Keratinocyte (primary cell): ENCODE data around the gene TTC33. TPM values are rescaled to one million over a fixed set of nuclear protein-coding genes. Genes with fewer than 3 reads are reported as not detected.

Experiments used
- DNase-seq: peaks from one replicate; pipeline ENCODE4 v3.0.0-alpha.2; 2011; ENCODE audit warnings: low read depth, missing footprints, low spot score
- FAIRE-seq: peaks from 2 replicates; lab custom pipeline; 2011; peaks lifted over from hg19 to GRCh38; lab: Jason Lieb, UNC
- H2AFZ ChIP-seq: 2 replicates; pipeline ENCODE4 v1.6.0; 2012; ENCODE audit warnings: low read length, control low read depth, inconsistent platforms; ENCODE audit not compliant: control insufficient read depth
- H3K27ac ChIP-seq: 2 replicates; pipeline ENCODE4 v1.5.1; 2011; ENCODE audit warnings: low read length; ENCODE audit not compliant: control insufficient read depth, insufficient read depth
- H3K27me3 ChIP-seq: 3 replicates; pipeline ENCODE4 v1.6.0; 2011; ENCODE audit warnings: low read length; ENCODE audit not compliant: control insufficient read depth, insufficient read depth; ENCODE audit errors: extremely low read depth
- H3K36me3 ChIP-seq, 2 experiments: 2 replicates in 1 of 2; 3 replicates in 1 of 2; pipeline ENCODE4 v1.5.1; 2011; ENCODE audit warnings: low read length in 2 of 2, mild to moderate bottlenecking in 1 of 2; ENCODE audit not compliant: control insufficient read depth in 2 of 2, insufficient read depth in 2 of 2; ENCODE audit errors: extremely low read depth in 1 of 2
- H3K4me1 ChIP-seq: 3 replicates; pipeline ENCODE4 v1.5.1; 2011; ENCODE audit warnings: low read length; ENCODE audit not compliant: control insufficient read depth, insufficient read depth; ENCODE audit errors: extremely low read depth
- H3K4me2 ChIP-seq: 3 replicates; pipeline ENCODE4 v1.6.0; 2011; ENCODE audit warnings: low read depth, low read length; ENCODE audit not compliant: control insufficient read depth, insufficient read depth; ENCODE audit errors: extremely low read depth
- H3K4me3 ChIP-seq, 3 experiments: fragments of 200-600 bp in 1 of 3; sonication (generic) in 1 of 3; 2 replicates in 2 of 3; 3 replicates in 1 of 3; pipeline ENCODE4 v1.5.1; 2011 to 2016; ENCODE audit warnings: low read length in 3 of 3, mild to moderate bottlenecking in 3 of 3, control low read depth in 2 of 3, inconsistent platforms in 1 of 3, low read depth in 1 of 3, mixed read lengths in 1 of 3, mixed run types in 1 of 3, moderate library complexity in 1 of 3; ENCODE audit not compliant: control insufficient read depth in 2 of 3, insufficient read depth in 2 of 3; ENCODE audit errors: extremely low read depth in 1 of 3
- H3K79me2 ChIP-seq: 2 replicates; pipeline ENCODE4 v1.6.0; 2012; ENCODE audit warnings: low read length; ENCODE audit not compliant: control insufficient read depth, insufficient read depth
- H3K9ac ChIP-seq: 3 replicates; pipeline ENCODE4 v1.6.0; 2011; ENCODE audit warnings: low read length; ENCODE audit not compliant: control insufficient read depth, insufficient read depth; ENCODE audit errors: extremely low read depth
- H3K9me1 ChIP-seq: 3 replicates; pipeline ENCODE4 v1.6.0; 2011; ENCODE audit warnings: low read length; ENCODE audit not compliant: control insufficient read depth, insufficient read depth; ENCODE audit errors: extremely low read depth
- H3K9me3 ChIP-seq: 2 replicates; pipeline ENCODE4 v1.5.1; 2012; ENCODE audit warnings: low read depth, low read length; ENCODE audit not compliant: control insufficient read depth
- H4K20me1 ChIP-seq: 3 replicates; pipeline ENCODE4 v1.6.0; 2011; ENCODE audit warnings: low read length; ENCODE audit not compliant: control insufficient read depth, insufficient read depth; ENCODE audit errors: extremely low read depth
- CTCF ChIP-seq, 3 experiments: IDR thresholded peaks in 1 of 3; conservative IDR thresholded peaks in 1 of 3; optimal IDR thresholded peaks in 1 of 3; 2 replicates in 2 of 3; 3 replicates in 1 of 3; pipeline versions ENCODE3 to v1.5.1; 2011; ENCODE audit warnings: low read length in 3 of 3, mild to moderate bottlenecking in 3 of 3, moderate library complexity in 2 of 3, control low read depth in 1 of 3, inconsistent platforms in 1 of 3; ENCODE audit not compliant: insufficient read depth in 2 of 3; ENCODE audit errors: extremely low read depth in 1 of 3
- EZH2 ChIP-seq: IDR thresholded peaks from one replicate; pipeline ENCODE4 v1.6.1; 2012; ENCODE audit warnings: inconsistent platforms, mild to moderate bottlenecking, low read length, moderate library complexity
- dilution Hi-C: fragments of 300-500 bp; cut with MboI; formaldehyde crosslinking; loops from one replicate; pipeline ENCODE4 v1.7.0; 2020; ENCODE audit warnings: low sequenced_read_pairs; ENCODE audit not compliant: extremely low pct_ligation_motif_present
- polyA plus RNA-seq, 5 experiments: library from polyadenylated mRNA; depleted of rRNA in 3 of 5; stranded (reverse) in 3 of 5; stranded (forward) in 1 of 5; unstranded in 1 of 5; fragments of >200 nt; gene quantifications; 1 replicate in 1 of 5; 2 replicates in 3 of 5; 3 replicates in 1 of 5; pipeline versions ENCODE4 v1.2.1 to v1.2.3, GENCODE V29; 2011 to 2012; ENCODE audit warnings: missing spikeins in 2 of 5, low read depth in 1 of 5, low replicate concordance in 1 of 5

Gene TTC33
- polyA plus RNA-seq, 1 donor (not counting 4 experiments of a cell fraction or from before 2014, with no cell fraction given), result 7.1 TPM

DNA sequence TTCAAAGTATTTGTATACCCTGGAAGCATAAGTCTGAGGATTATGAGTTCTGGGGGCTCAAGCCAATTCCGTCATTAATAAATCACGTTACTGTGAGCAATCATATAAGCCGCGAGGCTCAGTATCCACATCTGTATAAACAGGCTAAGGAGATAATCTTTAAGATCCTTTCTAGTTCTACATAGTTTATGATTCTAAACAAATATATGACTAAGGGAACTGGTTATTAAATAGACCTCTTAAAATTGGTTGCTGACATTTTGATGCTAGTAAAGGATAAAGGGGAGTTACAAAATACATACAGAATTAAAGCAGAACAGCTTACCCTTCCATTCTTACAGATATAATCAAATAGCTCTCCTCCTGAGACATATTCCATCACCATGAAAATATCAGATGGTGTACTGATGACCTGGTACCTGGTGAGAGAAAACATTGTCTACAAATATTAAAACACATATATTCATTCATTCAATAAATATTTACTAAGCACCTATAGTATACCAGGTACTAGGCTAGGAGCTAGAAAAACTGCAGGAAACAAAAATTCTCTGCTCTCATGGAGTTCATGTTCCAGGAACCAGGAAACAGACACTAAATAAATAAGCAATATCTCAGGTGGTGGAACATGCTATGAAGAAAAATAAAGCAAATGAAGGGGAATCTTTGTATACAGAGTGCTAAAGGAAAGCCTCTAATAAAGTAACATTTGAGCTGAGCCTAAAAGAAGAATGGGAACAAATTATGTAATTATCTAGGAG, 19.5 kb upstream of the TTC33 start:
- H3K27ac ChIP-seq, result no peak overlapping the region
- peaks cover 3% of the 10 kb centered on the region for H4K20me1 ChIP-seq
- no peaks in the 10 kb centered on the region for H3K27me3 ChIP-seq
- H3K4me1 ChIP-seq, result peaks cover 10% of the 10 kb centered on the region
- dilution Hi-C loops, result no loop called here
- no peak overlapping the region for H3K9ac ChIP-seq
- H3K4me2 ChIP-seq, result no peak overlapping the region
- FAIRE-seq (no peak), DNase-seq (no peak)
- H3K9me1 ChIP-seq, result no peaks in the 10 kb centered on the region
- H3K36me3 ChIP-seq, result peaks cover 3 to 7% of the 10 kb centered on the region in 2 experiments
- H2AFZ ChIP-seq, result no peak overlapping the region
- H3K4me3 ChIP-seq, result no peak overlapping the region
- TF ChIP-seq EZH2 (no peak), CTCF (optimal IDR thresholded peaks at IDR 0.05 in 1 of 3, IDR thresholded peaks at IDR 0.05 in 1 of 3, conservative IDR thresholded peaks at IDR 0.05 in 1 of 3; ENCODE audit: extremely low read depth in 1 of 3, insufficient read depth in 2 of 3, low read length in 3 of 3) (no peak)
- H3K79me2 ChIP-seq, result peaks cover 30% of the 10 kb centered on the region
- no peaks in the 10 kb centered on the region for H3K9me3 ChIP-seq

GRCh38 chr5:40774623-40775022, 18.9 kb upstream of the TTC33 start:
- DNase-seq (no peak), FAIRE-seq (no peak)
- Histone ChIP-seq H3K9me1 (no peaks in the 10 kb centered on the region), H3K27me3 (no peaks in the 10 kb centered on the region), H3K4me1 (peaks cover 10% of the 10 kb centered on the region), H3K27ac (no peak overlapping the region), H3K36me3 (peaks cover 3 to 7% of the 10 kb centered on the region in 2 experiments), H2AFZ (no peak overlapping the region), H3K79me2 (peaks cover 24% of the 10 kb centered on the region), H3K4me3 (no peak overlapping the region), H3K9me3 (no peaks in the 10 kb centered on the region), H4K20me1 (peaks cover 3% of the 10 kb centered on the region), H3K9ac (no peak overlapping the region), H3K4me2 (no peak overlapping the region)
- dilution Hi-C loops, result no loop called here
- TF ChIP-seq CTCF (optimal IDR thresholded peaks at IDR 0.05 in 1 of 3, IDR thresholded peaks at IDR 0.05 in 1 of 3, conservative IDR thresholded peaks at IDR 0.05 in 1 of 3; ENCODE audit: extremely low read depth in 1 of 3, insufficient read depth in 2 of 3, low read length in 3 of 3) (no peak), EZH2 (no peak)
